GM23338 (cell line): ENCODE results near the gene RIC8A. TPM values are rescaled to one million over a fixed set of nuclear protein-coding genes. Genes with fewer than 3 reads are reported as not detected.
"Not testable (repeated sequence)": the region's sequence is repeated elsewhere in the genome, so short reads cannot be mapped to it uniquely, and the experiment has no call there.

ENCODE experiments used
- ATAC-seq: fragments of 200-7000 bp; cut with Tn5 transposase; 3 replicates; pipeline ENCODE4 v1.9.1; 2020
- DNase-seq: peaks from one replicate; pipeline ENCODE4 v3.0.0-alpha.2; 2015; ENCODE audit warnings: low spot score
- H2AFZ ChIP-seq: fragments of 200-600 bp; sonication (generic); 2 replicates; pipeline ENCODE4 v1.8.0; 2016; ENCODE audit warnings: antibody characterized with exemption, mild to moderate bottlenecking, moderate library complexity
- H3F3A ChIP-seq: fragments of 200-600 bp; sonication (generic); replicated peaks from 2 replicates; pipeline ENCODE4 v1.8.0; 2017; ENCODE audit warnings: antibody characterized with exemption, mixed run types, low read depth
- H3K27ac ChIP-seq: fragments of 200-600 bp; sonication (generic); 2 replicates; pipeline ENCODE4 v1.6.1; 2016; ENCODE audit warnings: low read depth
- H3K27me3 ChIP-seq: fragments of 200-600 bp; sonication (generic); 2 replicates; pipeline ENCODE4 v1.8.0; 2016; ENCODE audit warnings: mild to moderate bottlenecking, mixed run types, moderate library complexity; ENCODE audit not compliant: insufficient read depth
- H3K36me3 ChIP-seq: fragments of 200-600 bp; sonication (generic); 2 replicates; pipeline ENCODE4 v1.8.0; 2016; ENCODE audit warnings: mild to moderate bottlenecking; ENCODE audit not compliant: insufficient read depth
- H3K4me1 ChIP-seq: fragments of 200-600 bp; sonication (generic); 2 replicates; pipeline ENCODE4 v1.8.0; 2016; ENCODE audit warnings: mild to moderate bottlenecking, moderate library complexity; ENCODE audit not compliant: insufficient read depth
- H3K4me2 ChIP-seq: fragments of 200-600 bp; sonication (generic); 2 replicates; pipeline ENCODE4 v1.7.1; 2017; ENCODE audit warnings: mixed run types
- H3K4me3 ChIP-seq: fragments of 200-600 bp; sonication (generic); 2 replicates; pipeline ENCODE4 v1.6.1; 2016; ENCODE audit warnings: mixed run types
- H3K79me2 ChIP-seq: fragments of 200-600 bp; sonication (generic); replicated peaks from 2 replicates; pipeline ENCODE4 v1.8.0; 2017; ENCODE audit warnings: mild to moderate bottlenecking; ENCODE audit not compliant: insufficient read depth
- H3K9me2 ChIP-seq: fragments of 200-600 bp; sonication (generic); 2 replicates; pipeline ENCODE4 v1.8.0; 2017; ENCODE audit not compliant: insufficient read depth
- H4K20me1 ChIP-seq: fragments of 200-600 bp; sonication (generic); replicated peaks from 2 replicates; pipeline ENCODE4 v1.8.0; 2017; ENCODE audit warnings: mild to moderate bottlenecking; ENCODE audit not compliant: insufficient read depth
- H3K27ac Mint-ChIP-seq: 2 replicates; pipeline ENCODE4 v1.8.0; 2020; ENCODE audit warnings: inconsistent platforms, mild to moderate bottlenecking, moderate library complexity, mixed read lengths
- H3K27me3 Mint-ChIP-seq: 3 replicates; pipeline ENCODE4 v1.8.0; 2022; ENCODE audit warnings: low read depth, mild to moderate bottlenecking, moderate library complexity, mixed read lengths, inconsistent platforms; ENCODE audit not compliant: insufficient read depth, poor library complexity
- H3K36me3 Mint-ChIP-seq: 3 replicates; pipeline ENCODE4 v1.8.0; 2021; ENCODE audit warnings: low read depth, mild to moderate bottlenecking, inconsistent platforms, moderate library complexity, mixed read lengths
- H3K4me1 Mint-ChIP-seq: 3 replicates; pipeline ENCODE4 v1.8.0; 2020; ENCODE audit warnings: mild to moderate bottlenecking, inconsistent platforms, mixed read lengths
- H3K4me3 Mint-ChIP-seq: 3 replicates; pipeline ENCODE4 v1.8.0; 2021; ENCODE audit warnings: moderate library complexity, mild to moderate bottlenecking, inconsistent platforms, mixed read lengths
- H3K9me3 Mint-ChIP-seq: 3 replicates; pipeline ENCODE4 v1.8.0; 2020; ENCODE audit warnings: moderate library complexity, mild to moderate bottlenecking, inconsistent platforms, mixed read lengths
- CREB1 ChIP-seq: fragments of 250-450 bp; sonication (Bioruptor Pico); IDR thresholded peaks from 2 replicates; pipeline ENCODE4 v1.5.0; 2020; ENCODE audit warnings: low read depth, mild to moderate bottlenecking, moderate library complexity
- EZH2phosphoT487 ChIP-seq: fragments of 200-600 bp; sonication (generic); IDR thresholded peaks from one replicate; pipeline ENCODE4 v1.8.1; 2018; ENCODE audit warnings: antibody characterized with exemption; ENCODE audit not compliant: unreplicated experiment
- POLR2AphosphoS5 ChIP-seq: IDR thresholded peaks from 2 replicates; pipeline ENCODE4 v1.6.1; 2016; ENCODE audit warnings: antibody characterized with exemption, low read depth
- long read RNA-seq: library from polyadenylated mRNA; unstranded; transcript quantifications from one replicate; pipeline ENCODE4 v2.0.0, GENCODE V29; 2020; ENCODE audit not compliant: unreplicated experiment
- polyA plus RNA-seq: library from polyadenylated mRNA; unstranded; fragments of >200 nt; fragmentation: Nextera tagmentation; extraction: Ambion mirVana; gene quantifications from 2 replicates; pipeline ENCODE4 v1.2.1, GENCODE V29; 2016
- total RNA-seq: library from RNA; depleted of rRNA; stranded (reverse); fragments of >200 nt; shearing (Covaris generic); gene quantifications from 2 replicates; pipeline ENCODE4 v1.2.3, GENCODE V29; 2014; rRNA removed
- TF ChIP-seq, protein P1 (sequence below): IDR thresholded peaks from 2 replicates; pipeline ENCODE4 v1.6.1; 2016; ENCODE audit warnings: antibody characterized with exemption
- TF ChIP-seq, protein P2 (sequence below), 2 experiments: fragments of 200-600 bp in 1 of 2; sonication (generic) in 1 of 2; conservative IDR thresholded peaks; 2 replicates each; pipeline versions ENCODE4 v1.5.1 to v1.6.1; 2016 to 2017; ENCODE audit warnings: antibody characterized with exemption in 2 of 2, low read depth in 2 of 2, mild to moderate bottlenecking in 2 of 2, moderate library complexity in 1 of 2

The RIC8A gene
- total RNA-seq (65.5 and 81.3 TPM in 2 replicates), polyA plus RNA-seq (23.6 and 27.3 TPM in 2 replicates)
- long read RNA-seq, transcript RIC8A-203 (10 exons, 3,703 nt): major isoform, 20 of 36 reads
- long read RNA-seq, partial matches to known transcripts: 1 of 36 reads
- long read RNA-seq, other reads (novel, unspliced or antisense): 11 of 36 reads

DNA sequence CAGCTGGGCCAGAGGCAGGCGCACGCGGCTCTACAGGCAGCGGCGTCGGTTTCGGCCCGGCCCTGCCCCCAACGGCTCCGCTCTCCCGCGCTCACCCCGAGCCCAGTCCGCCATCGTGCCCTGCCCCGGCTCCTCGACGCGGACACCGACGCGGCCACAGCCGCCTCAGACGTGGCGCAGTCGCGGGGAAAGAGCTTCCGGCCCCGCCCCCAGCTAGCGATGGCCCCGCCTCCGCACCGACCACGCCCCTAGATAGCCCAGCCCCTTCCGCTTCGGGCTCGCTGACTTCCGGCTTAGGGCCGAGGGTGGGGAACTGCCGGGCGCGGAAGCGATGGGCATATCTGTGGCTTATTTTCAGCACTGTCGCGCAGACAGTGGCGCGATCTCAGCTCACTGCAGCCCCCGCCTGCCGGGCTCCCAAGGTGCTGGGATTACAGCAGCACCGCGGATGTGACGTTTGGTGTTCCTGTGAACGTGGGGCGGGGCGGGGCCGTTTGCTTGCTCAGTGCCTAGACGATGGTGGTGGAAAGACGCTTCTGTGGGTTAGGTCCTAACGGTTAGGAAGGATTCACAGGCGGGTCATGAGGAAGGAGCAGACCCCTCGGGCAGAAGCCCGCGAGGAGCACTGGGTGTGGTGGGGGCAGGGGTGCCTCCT is at the start of gene RIC8A, which contains the start of gene BET1L:
RIC8A (plus strand) TSS at position 501 of the 655 bp plus-strand sequence. CDS start 1,147 bp downstream, outside the sequence.
BET1L (minus strand) TSS at position 192 of the 655 bp plus-strand sequence; CDS start at position 114, 78 bp downstream.
- Mint-ChIP-seq H3K4me3 (peak within 1 kb of the TSS; percentile 99), H3K9me3 (no peaks in the 10 kb centered on the region), H3K27me3 (peaks cover 16% of the 10 kb centered on the region), H3K27ac (peak within 1 kb of the TSS; percentile 99), H3K36me3 (peaks cover 50% of the 10 kb centered on the region), H3K4me1 (peaks cover 8% of the 10 kb centered on the region; the same call in 2 of the 3 replicates)
- H3K79me2 ChIP-seq: peaks cover 27% of the 10 kb centered on the region
- H2AFZ ChIP-seq: 0 out of 2 replicates have a peak within 1 kb of the TSS, but pooled peaks have one; percentile 86
- no peaks in the 10 kb centered on the region for H3K27me3 ChIP-seq
- H3K4me2 ChIP-seq: peak within 1 kb of the TSS; percentile 100
- H3F3A ChIP-seq: peaks cover 9% of the 10 kb centered on the region
- peaks cover 5% of the 10 kb centered on the region for H3K36me3 ChIP-seq
- TF ChIP-seq, protein P1, sequence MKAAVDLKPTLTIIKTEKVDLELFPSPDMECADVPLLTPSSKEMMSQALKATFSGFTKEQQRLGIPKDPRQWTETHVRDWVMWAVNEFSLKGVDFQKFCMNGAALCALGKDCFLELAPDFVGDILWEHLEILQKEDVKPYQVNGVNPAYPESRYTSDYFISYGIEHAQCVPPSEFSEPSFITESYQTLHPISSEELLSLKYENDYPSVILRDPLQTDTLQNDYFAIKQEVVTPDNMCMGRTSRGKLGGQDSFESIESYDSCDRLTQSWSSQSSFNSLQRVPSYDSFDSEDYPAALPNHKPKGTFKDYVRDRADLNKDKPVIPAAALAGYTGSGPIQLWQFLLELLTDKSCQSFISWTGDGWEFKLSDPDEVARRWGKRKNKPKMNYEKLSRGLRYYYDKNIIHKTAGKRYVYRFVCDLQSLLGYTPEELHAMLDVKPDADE: no peak; the same call in none of the 2 replicates
- peak; percentile 88 for TF ChIP-seq CREB1 (CRISPR knock-in tag)
- no peak for TF ChIP-seq EZH2phosphoT487
- TF ChIP-seq POLR2AphosphoS5: peak; percentile 95
- H4K20me1 ChIP-seq: peaks cover 4% of the 10 kb centered on the region
- H3K9me2 ChIP-seq: no peaks in the 10 kb centered on the region
- H3K4me3 ChIP-seq: peak within 1 kb of the TSS; percentile 96
- peaks cover 12% of the 10 kb centered on the region; the same call in 1 of the 2 replicates for H3K4me1 ChIP-seq
- DNase-seq: peak; percentile 98
- peak; percentile 79 for ATAC-seq
- peak within 1 kb of the TSS; percentile 99 for H3K27ac ChIP-seq

DNA sequence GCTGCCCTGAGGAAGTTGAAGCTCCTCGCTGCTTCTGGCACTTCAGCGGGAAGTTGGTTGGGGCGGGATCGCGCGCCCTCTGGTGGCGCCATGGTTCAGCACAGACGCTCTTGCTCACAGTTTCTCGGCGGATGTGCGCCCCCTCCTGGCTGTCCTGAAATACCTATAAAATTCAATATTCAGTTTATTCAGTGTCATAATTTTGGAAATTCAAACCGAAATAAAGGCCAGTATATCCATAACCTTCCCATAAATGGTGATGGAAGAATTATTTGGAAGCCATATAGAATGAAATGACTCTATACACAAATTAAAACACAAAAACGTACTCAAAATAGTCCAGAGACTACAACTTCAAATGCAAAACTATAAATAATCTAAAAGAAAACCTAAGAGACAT is 27.3 kb upstream of the RIC8A start:
- not testable (repeated sequence) for H3K4me3 Mint-ChIP-seq, H3K27ac Mint-ChIP-seq, H3K9me2 ChIP-seq, H4K20me1 ChIP-seq, H3K9me3 Mint-ChIP-seq, H3K79me2 ChIP-seq, H3K36me3 Mint-ChIP-seq, H3K4me2 ChIP-seq, H3F3A ChIP-seq, H3K27ac ChIP-seq, H3K4me1 ChIP-seq, ATAC-seq, H3K36me3 ChIP-seq, H2AFZ ChIP-seq, H3K27me3 ChIP-seq, H3K4me3 ChIP-seq, DNase-seq, H3K27me3 Mint-ChIP-seq, H3K4me1 Mint-ChIP-seq

DNA sequence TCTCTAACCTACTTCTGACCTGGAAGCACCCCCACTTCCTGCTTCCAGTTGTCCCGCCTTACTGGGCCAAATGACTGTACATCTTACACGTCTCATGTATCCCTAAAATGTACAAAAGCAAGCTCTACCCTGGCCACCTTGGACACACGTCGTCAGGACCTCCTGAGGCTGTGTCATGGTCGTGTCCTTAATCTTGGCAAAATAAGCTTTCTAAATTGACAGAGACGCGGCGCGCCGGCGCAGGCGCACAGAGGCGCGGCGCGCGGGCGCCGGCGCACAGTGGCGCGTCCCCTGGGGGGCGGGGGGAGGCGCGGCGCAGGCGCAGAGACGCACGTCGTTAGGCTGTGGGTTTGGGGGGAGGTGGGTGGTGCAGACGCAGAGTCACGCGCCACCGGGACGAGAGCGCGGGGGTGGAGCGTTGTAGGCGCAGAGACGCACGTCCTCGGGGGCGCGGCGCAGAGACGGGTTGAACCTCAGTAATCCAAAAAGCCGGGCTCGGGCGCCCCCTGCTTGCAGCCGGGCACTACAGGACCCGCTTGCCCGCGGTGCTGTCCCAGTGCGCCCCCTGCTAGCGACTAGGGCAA is 18.2 kb upstream of the RIC8A start:
- not testable (repeated sequence) for H3K4me1 Mint-ChIP-seq, H3F3A ChIP-seq, H3K4me2 ChIP-seq, H3K4me3 ChIP-seq, H3K9me2 ChIP-seq, H3K36me3 Mint-ChIP-seq, H3K36me3 ChIP-seq, H3K27ac Mint-ChIP-seq, DNase-seq, H3K27me3 Mint-ChIP-seq, H3K27ac ChIP-seq, H4K20me1 ChIP-seq, H3K4me1 ChIP-seq, H2AFZ ChIP-seq, H3K4me3 Mint-ChIP-seq, H3K27me3 ChIP-seq, H3K79me2 ChIP-seq
- peaks cover 17% of the 10 kb centered on the region for H3K9me3 Mint-ChIP-seq
- TF ChIP-seq, protein P2, sequence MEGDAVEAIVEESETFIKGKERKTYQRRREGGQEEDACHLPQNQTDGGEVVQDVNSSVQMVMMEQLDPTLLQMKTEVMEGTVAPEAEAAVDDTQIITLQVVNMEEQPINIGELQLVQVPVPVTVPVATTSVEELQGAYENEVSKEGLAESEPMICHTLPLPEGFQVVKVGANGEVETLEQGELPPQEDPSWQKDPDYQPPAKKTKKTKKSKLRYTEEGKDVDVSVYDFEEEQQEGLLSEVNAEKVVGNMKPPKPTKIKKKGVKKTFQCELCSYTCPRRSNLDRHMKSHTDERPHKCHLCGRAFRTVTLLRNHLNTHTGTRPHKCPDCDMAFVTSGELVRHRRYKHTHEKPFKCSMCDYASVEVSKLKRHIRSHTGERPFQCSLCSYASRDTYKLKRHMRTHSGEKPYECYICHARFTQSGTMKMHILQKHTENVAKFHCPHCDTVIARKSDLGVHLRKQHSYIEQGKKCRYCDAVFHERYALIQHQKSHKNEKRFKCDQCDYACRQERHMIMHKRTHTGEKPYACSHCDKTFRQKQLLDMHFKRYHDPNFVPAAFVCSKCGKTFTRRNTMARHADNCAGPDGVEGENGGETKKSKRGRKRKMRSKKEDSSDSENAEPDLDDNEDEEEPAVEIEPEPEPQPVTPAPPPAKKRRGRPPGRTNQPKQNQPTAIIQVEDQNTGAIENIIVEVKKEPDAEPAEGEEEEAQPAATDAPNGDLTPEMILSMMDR (conservative IDR thresholded peaks at IDR 0.05; ENCODE audit: low read depth in 2 of 2): 0 out of 4 replicates have a peak, but pooled peaks of 1 of the 2 experiments have one; percentile 9
- ATAC-seq: peak; percentile 25; the same call in 2 of the 3 replicates
